Measurements from ENCODE around the gene DHX34.

GRCh38 chr19:47357788-47358680 lies 8.9 kb downstream of the DHX34 start:
- no peak for TF ChIP-seq CBX3 (IDR thresholded peaks at IDR 0.05; ENCODE audit: borderline replicate concordance in 1 of 2, low read length in 2 of 2)
- TF ChIP-seq CTCF (IDR thresholded peaks at IDR 0.05 in 2 of 3, conservative IDR thresholded peaks at IDR 0.05 in 1 of 3; ENCODE audit: insufficient read depth in 2 of 3, low read depth in 1 of 3, low read length in 3 of 3): peak; percentile 31 to 44 (median 32); a peak in 5 of 6 replicates
- no peak for TF ChIP-seq RAD51 (IDR thresholded peaks at IDR 0.05; ENCODE audit: borderline replicate concordance, low read depth)
- TF ChIP-seq DIDO1 (tag; IDR thresholded peaks at IDR 0.05; ENCODE audit: low read depth): no peak
- TF ChIP-seq JUND (IDR thresholded peaks at IDR 0.05; ENCODE audit: borderline replicate concordance, low read depth, low read length): no peak
- no peak for TF ChIP-seq JUND (tag; IDR thresholded peaks at IDR 0.05; ENCODE audit: borderline replicate concordance, low read depth, low read length)
